Stimulated activated CD8-positive, alpha-beta memory T cell treated with anti-CD3 and anti-CD28 coated beads, Interleukin-12 subunit alpha, Interleukin-12 subunit beta, amount 100 ng/mL, for 4 hours (primary cell): ENCODE results near the gene MEIS3.
A peak's percentile ranks its signal among the peaks of the same experiment; 100 is the strongest.
"Not testable (repeated sequence)": the region's sequence is repeated elsewhere in the genome, so short reads cannot be mapped to it uniquely, and the experiment has no call there.

Experiments used
- DNase-seq: peaks from one replicate; pipeline ENCODE4 v3.0.0-alpha.2; 2020; ENCODE audit warnings: low read depth

The MEIS3 gene

DNA sequence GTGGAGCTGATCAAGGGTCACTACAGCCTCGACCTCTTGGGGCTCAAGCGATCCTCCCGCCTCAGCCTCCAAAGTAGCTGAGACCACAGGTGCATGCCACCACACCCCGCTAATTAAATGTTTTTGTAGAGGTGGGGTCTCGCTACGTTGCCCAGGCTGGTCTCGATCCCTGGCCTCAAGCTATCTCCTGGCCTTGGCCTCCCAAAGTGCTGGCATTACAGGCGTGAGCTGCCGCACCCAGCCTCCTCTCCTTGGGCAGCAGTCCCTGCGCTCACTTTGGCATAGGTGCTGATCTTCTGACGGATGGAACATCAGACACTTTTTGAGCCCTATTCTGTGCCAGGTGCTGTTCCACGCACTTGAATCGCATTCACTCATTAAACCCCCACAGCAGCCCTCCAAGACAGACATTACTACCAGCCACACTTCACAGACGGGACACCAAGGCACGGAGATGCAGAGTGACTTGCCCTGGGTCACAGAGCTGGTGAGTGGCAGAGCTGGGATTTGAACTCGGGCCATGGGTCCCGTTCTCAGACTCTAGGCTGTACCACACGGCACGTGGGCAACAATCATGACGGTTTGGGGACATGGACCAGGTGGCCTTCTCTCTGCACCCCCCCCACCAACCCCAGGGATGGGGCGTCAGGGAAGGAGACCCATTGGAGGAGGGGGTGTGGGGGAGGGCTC, 3.2 kb downstream of the MEIS3 start:
- DNase-seq: no peak

DNA sequence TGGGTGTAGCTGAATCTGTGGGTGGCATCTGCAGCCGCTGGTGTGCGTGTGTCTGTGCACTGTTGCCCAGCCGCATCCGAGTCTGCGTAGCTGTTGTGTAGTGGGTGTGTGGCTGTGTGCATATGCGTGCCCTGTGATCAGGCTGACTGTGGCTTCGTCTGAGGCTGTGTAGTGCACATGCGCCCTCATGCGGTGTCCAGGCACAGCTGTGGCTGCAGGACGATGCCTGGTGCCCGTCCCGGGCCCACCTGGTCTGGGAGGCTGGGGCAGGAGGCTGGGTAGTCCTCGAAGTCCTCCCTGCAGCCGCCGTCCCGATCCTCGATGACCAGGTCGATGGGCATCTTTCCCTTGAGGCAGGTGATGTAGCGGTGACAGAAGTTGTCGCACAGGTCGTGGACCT, 4.9 kb downstream of the MEIS3 start:
- no peak for DNase-seq

DNA sequence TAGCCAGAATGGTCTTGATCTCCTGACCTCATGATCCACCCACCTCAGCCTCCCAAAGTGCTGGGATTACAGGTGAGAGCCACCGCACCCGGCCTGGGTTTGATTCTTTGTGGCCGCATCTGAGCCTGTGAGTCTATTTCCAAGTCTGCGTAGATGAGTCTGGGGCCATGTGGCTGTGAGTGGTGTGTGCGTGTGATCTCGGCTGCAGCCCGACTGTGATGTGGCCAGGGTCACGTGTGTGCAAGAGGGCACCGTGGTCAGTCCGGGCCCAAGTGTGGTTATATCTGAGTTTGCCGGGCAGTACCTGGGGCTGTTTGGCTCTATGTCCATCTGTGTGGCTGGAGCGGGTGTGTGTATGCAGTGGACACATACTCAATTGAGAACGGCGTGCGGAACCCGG, 5.4 kb downstream of the MEIS3 start:
- DNase-seq: no peak

DNA sequence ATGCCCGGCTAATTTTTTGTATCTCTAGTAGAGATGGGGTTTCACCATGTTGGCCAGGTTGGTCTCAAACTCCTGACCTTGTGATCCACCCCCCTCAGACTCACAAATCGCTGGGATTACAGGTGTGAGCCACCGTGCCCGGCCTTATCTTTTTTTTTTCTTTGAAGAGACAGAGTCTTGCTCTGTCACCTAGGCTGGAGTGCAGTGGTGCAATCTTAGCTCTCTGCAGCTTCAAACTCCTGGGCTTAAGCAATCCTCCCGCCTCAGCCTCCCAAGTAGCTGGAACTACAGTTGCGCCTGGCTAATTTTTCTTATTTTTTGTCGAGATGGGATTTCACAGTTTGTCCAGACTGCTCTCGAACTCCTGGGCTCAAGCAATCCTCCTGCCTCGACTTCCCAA, 7.6 kb downstream of the MEIS3 start:
- not testable (repeated sequence) for DNase-seq

DNA sequence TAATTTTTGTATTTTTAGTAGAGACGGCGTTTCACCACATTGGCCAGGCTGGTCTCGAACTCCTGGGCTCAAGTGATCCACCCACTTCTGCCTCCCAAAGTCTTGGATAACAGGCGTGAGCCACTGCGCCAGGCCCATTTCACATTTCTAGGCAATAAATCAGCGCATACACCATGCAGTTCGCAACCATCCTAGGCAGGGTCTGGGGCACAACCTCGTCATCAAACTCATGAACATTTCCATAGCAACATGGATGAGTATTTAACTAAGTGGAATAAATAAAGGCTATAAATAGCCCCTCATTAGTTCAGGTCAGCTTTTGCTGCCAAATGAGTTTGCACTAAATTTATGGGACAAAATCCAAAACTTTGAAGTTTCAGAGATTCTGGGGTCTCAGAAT, 8.2 kb downstream of the MEIS3 start:
- no peak for DNase-seq

DNA sequence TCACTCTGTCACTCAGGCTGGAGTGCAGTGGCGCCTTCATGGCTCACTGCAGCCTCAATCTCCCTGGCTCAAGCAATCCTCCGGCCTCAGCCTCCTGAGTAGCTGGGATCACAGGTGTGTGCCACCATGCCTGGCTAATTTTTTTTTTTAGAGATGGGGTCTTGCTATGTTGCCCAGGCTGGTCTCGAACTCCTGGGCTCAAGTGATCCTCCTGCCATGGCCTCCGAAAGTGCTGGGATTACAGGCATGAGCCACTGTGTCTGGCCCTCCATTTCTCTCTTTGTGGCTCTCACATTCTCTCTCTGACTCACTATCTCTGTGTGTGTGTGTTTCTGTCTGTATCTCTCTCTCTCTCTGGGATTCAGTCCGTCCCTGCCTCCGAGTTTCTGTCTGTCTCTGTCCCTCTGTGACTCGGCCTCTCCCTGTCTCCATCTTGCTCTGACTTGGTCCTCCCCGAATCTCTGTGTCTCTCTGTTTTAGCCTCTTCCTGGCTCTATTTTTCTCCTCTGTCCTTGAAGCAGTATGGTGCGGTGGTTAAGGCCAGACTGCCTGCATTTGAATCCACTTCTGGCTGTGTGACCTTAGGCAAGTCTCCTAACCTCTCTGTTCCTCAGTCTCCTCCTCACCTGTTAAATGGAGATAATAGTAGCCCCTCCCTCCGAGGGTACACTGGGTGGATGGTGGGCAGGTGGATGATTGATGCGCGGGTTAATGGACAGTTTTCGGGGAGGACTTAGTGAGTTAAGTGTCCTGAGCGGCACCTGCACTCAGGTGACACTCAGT, 11.0 kb downstream of the MEIS3 start:
- DNase-seq: no peak

DNA sequence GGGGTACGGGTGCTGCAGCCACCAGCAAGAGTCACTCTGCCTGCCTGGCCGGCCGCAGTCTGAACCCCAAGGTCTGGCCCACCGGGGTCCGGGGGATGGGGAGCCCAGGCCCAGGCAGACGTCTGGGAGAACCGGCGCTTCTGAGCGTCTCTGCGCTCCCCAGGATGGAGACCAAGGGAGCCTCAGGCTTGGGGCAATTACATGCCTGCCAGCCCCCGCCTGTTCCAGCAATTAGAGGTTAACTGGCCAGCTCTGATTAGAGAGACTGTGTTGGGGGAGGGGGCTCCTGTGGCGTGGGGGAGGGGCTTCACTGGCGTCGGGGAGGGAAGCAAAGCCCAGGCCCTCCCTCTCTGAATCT, 11.9 kb downstream of the MEIS3 start:
- DNase-seq: no peak

DNA sequence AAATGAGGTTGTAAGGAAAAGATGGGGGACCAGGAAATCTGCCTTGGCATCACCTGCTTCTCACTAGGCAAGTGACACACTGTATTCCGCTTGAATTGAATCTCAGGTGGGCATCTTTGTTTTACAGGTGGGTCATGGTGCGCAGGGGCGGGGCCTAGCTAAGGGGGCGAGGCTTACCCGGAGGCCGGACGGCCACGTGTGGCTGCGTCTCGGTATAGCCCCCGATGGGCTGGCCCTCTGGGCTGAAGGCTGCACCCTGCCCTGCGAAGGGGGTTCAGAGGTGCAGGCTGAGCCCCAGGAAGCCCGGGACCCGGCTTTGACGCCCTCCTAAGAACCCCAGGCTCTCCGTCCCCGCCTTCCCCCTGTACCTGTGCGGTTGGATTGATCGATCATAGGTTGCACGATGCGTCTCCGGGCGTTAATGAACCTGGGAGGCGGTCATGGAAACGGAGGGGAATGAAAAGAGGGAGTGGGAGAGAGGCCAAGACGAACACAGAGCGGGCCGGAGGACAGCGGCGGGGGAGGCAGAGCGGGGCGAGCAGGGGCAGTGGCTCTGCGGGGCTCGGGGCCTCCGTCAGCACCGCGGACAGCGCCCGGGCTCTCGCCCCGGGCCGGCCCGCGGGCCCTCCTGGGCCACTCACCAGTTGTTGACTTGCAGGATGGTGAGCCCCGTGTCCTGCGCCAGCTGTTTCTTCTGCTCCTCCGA, 12.5 kb downstream of the MEIS3 start:
- DNase-seq: no peak

DNA sequence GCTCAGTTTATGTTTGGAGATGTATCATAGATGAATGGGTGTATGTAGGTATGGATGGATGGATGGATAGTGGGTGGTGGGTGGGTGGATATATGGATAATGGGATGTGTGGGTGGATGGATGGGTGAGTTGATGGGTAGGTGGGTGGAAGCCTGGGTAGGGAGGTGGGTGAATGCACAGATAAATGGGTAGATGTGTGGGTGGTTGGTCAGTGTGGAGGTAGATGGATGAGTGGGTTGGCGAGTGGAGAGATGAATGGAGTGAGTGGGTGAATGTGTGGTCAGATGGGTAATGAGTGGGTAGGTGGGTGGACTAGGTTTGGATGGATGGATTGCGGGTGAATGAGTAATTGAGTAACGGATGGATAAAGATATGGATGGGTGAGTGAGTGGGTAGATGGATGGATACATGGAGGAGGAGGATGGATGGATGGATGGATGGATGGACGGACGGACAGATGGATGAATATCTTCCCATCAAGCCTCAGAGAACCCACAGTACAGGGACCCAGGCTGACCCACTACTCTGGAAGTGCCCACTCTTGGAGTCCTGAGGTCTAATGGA, 13.4 kb downstream of the MEIS3 start:
- no peak for DNase-seq

DNA sequence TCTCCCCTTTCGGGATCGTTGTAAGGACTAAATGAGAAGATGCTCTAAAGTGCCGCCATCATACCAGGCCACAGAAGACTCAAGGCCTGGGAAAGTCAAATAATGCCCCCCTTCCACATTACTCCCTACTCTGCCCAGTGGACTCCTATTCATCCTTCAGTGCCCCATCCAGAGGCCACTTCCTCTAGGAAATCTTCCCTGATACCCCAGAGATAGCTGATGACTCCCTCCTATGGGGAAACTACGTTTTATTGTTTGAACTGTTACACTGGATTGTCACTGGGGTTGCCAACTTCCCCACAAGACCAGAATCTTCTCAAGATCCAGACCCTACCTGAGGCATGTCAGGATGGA, 14.2 kb downstream of the MEIS3 start:
- DNase-seq: no peak

DNA sequence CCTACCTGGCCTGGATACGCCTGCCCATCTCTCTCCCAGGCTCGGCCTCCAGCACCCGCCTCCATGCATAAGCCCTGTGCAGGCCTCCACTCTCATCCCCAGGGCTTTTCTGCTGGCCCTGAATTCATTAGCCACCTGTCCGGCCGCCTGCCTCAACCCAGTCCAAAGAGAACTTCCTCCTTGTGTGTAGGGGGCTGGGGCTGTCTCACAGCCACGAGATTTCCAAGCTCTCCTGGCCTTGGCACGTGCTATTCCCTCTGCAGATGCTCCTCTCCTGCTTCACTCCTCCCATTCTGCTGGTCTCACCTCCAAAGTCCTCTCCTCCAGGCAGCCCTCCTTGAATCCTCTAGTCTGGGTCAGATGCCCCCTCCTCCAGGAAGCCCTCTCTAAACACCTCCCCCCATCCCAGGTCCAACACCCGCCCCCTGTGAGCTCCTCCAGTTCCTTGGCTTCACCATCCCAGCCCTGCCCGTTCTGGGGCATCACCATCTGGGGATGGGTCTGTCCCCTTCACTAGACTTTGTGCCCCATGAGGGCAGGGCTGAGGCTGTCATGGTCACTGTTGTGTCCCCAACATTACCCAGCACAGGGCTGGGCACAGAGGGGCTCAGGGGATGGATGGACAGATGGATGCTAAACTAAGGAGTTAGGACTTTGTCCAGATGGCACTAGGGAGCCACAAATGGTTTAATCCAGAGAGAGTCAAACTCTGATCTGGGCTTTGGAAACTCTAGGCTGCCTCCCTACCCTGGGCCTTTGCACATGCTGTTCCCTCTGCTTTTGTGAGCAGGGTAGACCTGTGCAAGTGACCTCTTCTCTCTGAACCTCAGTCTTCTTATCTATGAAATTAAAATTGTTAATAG, 14.8 kb downstream of the MEIS3 start:
- no peak for DNase-seq

DNA sequence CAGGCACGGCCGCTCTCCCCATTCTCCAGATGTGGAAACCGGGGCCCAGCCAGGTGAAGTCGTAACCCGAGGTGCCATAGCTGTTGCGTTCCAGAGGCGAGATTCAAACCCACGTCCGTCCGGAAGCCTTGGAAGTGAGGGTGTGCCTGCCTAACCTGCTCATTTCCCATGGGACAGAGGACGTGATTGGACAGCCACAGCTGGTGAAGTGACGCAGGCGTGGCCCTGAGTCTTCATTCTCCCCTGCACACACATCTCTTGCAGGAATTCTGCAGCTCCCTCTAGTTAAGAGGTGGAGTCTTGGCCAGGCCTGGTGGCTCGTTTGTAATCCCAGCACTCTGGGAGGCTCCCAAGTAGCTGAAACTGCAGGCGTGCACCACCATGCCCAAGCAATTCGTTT, 16.8 kb downstream of the MEIS3 start:
- no peak for DNase-seq

DNA sequence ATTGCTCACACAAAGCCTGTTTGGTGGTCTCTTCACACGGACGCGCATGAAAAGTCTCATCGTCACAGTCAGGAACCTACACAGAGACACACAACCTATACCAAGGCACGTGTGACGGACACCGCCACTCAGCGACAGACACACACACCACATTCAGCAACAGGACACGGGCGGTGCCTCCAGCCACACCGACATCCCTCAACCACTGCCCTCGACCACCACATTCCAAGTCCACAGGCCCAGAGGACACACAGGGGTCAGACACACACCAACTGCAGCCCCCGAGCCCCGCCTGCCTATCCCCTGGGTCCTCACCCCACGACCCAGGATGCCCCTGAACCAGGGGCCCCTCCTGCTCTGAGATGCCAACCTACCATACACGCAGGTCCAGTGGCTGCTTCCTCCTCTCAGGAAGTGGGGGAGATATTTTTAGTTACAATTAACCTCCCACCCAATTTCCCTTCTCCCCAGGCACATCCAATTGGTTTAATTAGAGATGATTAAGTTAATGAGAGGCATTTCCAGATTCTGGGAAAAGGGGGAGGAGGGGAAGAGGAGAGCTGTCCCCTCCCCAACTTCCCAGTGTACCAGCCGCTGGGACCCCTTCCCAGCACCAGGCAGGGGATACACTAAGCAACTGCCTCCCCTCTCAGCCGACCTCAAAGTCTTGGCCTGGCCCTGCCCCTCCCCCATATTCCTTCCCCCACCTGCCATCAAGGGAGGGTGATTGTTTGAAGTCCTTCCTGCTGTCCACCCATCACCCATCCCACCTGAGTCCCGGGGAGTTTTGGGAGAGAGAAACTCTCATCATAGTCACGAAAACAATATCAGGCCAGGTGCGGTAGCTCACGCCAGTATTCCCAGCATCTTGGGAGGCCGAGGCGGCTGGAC, 20.4 kb downstream of the MEIS3 start:
- DNase-seq: no peak

DNA sequence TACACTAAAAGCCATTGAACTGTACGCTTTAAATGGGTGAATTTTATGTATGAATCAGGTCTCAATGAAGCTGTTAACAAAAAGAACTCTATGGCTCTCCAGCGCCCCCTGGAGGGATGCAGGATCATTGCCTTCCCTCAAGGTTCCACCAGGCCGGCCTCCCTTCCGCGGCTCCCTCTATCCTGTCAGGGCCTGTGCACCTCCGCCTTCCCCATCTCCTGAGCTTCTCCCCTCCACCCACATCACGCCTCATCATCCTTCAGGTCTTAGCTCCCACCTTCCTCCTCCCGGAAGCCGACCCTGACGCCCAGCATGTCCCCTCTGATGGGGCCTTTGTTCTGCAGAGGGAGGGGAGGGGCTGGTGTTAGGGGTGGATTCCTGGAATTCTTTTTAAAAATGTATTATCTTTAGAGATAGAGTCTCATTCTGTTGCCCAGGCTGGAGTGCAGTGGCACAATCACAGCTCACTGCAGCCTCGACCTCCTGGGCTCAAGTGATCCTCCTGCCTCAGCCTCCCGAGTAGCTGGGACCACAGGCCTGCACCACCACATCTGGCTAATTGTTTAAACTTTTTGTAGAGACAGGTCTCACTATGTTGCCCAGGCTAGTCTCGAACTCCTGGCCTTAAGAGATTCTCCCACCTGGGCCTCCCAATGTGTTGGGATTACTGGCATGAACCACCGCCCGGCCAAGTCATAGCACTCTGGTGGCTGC, 27.7 kb downstream of the MEIS3 start:
- peak; percentile 53 for DNase-seq

DNA sequence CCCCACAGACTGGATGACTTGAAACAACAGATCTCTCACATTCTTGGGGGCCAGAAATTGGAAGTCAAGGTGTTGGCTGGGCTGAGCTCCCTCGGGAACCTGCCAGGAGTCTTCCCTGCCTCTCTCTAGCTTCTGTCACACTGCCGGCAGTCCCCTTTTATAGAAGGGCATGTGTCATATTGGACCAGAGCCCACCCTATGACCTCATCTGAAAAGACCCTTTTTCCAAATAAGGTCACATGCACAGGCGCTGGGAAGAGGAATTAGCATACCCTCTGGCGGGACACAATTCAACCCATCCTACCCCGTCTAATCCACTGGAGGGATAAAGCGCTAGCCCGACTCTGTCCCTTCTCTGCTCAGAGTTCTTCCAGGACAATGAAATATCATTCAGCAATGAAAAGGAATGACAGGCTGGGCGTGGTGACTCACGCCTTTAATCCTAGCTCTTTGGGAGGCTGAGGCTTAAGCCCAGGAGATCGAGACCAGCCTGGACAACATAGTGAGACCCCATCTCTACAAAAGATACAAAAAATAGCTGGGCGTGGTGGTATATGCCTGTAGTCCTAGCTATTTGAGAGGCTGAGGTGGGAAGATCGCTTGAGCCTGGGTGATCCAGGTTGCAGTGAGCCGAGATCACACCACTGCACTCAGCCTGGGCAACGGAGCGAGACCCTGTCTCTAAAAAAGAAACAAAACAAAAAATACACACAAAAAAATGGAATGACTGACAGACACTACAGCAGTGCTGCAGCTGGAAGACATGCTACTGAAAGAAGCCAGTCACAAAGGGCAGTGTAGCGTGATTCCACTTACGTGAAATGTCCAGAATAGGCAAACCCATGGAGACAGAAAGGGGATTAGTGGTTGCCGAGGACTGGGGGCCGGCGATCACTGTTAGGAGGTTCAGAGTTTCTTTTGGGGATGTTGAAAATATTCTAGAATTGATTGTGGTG, 28.5 kb downstream of the MEIS3 start:
- no peak for DNase-seq

DNA sequence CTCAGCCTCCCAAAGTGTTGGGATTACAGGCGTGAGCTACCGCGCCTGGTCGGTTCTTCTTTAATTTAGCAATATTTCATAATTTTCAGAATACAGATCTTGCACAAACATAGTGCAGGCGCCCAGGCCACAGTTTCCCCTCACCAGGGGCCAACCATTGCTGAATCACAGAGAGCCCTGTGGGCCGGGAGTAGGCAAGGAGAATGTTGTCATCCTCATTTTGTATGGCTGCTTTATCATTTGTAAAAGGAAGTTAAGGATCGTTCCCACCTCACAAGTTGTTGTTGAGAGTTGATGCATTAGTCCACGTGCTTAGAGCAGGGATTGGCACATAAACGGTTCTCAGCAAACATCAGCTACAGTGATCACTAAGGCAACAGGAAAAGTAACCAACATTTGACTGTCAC, 30.2 kb downstream of the MEIS3 start:
- no peak for DNase-seq

DNA sequence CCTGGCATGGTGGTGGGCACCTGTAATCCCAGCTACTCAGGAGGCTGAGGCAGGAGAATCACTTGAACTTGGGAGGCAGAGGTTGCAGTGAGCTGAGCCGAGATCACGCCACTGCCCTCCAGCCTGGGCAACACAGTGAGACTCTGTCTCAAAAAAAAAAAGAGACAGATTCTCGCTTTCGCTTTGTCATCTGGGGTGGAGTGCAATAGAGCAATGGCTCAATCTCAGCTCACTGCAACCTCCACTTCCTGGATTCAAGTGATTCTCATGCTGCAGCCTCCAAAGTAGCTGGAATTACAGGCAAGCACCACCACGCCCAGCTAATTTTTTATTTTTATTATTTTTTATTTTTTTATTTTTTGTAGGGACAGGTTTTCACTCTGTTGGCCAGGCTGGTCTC, 30.6 kb downstream of the MEIS3 start:
- DNase-seq: not testable (repeated sequence)

DNA sequence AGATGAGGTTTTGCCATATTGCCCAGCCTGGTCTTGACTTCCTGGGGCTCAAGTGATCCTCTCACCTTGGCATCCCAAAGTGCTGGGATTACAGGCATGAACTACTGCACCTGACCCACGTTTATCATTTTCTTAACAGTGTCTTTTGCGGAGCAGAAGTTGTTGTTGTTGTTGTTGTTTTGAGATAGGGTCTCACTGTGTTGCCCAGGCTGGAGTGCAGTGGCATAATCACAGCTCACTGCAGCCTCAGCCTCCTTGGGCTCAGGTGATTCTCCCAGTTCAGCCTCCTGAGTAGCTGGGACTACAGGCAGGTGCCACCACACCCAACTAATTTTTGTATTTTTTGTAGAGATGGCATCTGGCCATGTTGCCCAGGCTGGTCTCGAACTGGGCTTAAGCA, 31.7 kb downstream of the MEIS3 start:
- DNase-seq: not testable (repeated sequence)

DNA sequence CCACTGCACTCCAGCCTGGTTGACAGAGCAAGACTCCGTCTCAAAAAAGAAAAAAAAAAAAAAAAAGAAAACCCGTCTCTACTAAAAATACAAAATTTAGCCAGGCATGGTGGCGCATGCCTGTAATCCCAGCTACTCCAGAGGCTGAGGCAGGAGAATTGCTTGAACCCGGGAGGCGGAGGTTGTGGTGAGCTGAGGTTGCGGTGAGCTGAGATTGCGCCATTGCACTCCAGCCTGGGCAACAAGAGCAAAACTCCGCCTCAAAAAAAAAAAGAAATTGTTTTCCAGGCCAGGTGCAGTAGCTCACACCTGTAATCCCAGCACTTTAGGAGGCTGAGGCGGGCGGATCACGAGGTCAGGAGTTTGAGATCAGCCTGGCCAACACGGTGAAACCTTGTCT, 32.7 kb downstream of the MEIS3 start:
- DNase-seq: not testable (repeated sequence)
